H1 (cell line): ENCODE results near the gene RFX3. TPM values are rescaled to one million over a fixed set of nuclear protein-coding genes. Genes with fewer than 3 reads are reported as not detected.
A peak's percentile ranks its signal among the peaks of the same experiment; 100 is the strongest.

Source experiments
- POLR2A ChIP-seq, 2 experiments: IDR thresholded peaks; 1 replicate in 1 of 2; 2 replicates in 1 of 2; pipeline ENCODE4 v1.6.1; 2011; ENCODE audit warnings: low read depth in 2 of 2, low read length in 2 of 2, mild to moderate bottlenecking in 2 of 2; ENCODE audit errors: control extremely low read depth in 1 of 2
- SP1 ChIP-seq: IDR thresholded peaks from 2 replicates; pipeline ENCODE4 v1.6.1; 2011; ENCODE audit warnings: low read depth, low read length
- polyA plus RNA-seq, 7 experiments: library from polyadenylated mRNA; depleted of rRNA in 3 of 7; stranded (reverse) in 5 of 7; unstranded in 2 of 7; fragments of >200 nt in 5 of 7; fragments of 200-250 nt in 2 of 7; gene quantifications; 1 replicate in 5 of 7; 2 replicates in 1 of 7; 4 replicates in 1 of 7; pipeline versions ENCODE4 v1.2.1 to v1.2.3, GENCODE V29; 2011 to 2013; ENCODE audit warnings: missing spikeins in 2 of 7, mixed read lengths in 2 of 7
- total RNA-seq: library from RNA; stranded (reverse); fragmentation: NEBNext Ultra II Directional; extraction: Animal tissue kit (Norgen Biotek cat#: 25700); gene quantifications from 2 replicates; pipeline ENCODE4 v1.2.1, GENCODE V29; 2021

Gene RFX3
- total and polyA plus RNA-seq, 2 of the 8 experiments (the other 6 are each of a cell fraction or from before 2014, with no cell fraction given): 4.9 to 22.6 TPM

DNA sequence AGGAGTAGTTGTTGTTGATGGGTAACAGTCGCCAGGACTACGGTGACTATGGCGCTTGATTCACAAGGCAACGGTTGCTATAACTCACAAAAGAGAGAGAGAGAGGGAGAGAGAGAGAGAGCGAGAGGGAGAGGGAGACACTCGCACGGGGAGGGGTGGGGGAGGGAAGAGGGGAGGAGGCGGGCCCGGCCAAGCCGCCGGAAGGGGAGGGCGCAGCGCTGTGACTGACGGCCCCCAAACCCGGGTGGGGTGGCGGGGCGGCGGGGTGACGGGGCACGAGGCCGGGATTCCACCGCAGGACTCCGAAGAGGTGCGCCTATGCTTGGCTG lies at the start of gene RFX3 (continued):
- peak in 1 of 2 experiments; percentile 42; a peak in 1 of 3 replicates for TF ChIP-seq POLR2A (IDR thresholded peaks at IDR 0.05; ENCODE audit: control extremely low read depth in 1 of 2, low read depth in 2 of 2, low read length in 2 of 2)
- peak; percentile 71; the same call in 1 of the 2 replicates for TF ChIP-seq SP1
